HepG2 (cell line): ENCODE data around the gene LYPD3.

Source experiments
- AGO1 ChIP-seq: fragments of 200-400 bp; formaldehyde crosslinking; IDR thresholded peaks from 2 replicates; pipeline ENCODE4 v1.6.1; 2017; ENCODE audit warnings: mild to moderate bottlenecking, low read depth, low read length, moderate library complexity; ENCODE audit not compliant: poor library complexity, severe bottlenecking
- ATF2 ChIP-seq: sonication (generic); formaldehyde crosslinking; IDR thresholded peaks from 2 replicates; pipeline ENCODE4 v1.4.0; 2020; ENCODE audit warnings: missing genetic modification reagents
- CTCF ChIP-seq: sonication (generic); formaldehyde crosslinking; IDR thresholded peaks from 2 replicates; pipeline ENCODE4 v1.5.0; 2020; ENCODE audit warnings: mild to moderate bottlenecking, missing genetic modification reagents, moderate library complexity
- NCOA1 ChIP-seq: sonication (generic); formaldehyde crosslinking; IDR thresholded peaks from 2 replicates; pipeline ENCODE4 v1.9.0; 2021; ENCODE audit warnings: missing genetic modification reagents
- REPIN1 ChIP-seq: sonication (generic); formaldehyde crosslinking; IDR thresholded peaks from 2 replicates; pipeline ENCODE4 v1.8.0; 2022; ENCODE audit warnings: missing genetic modification reagents, low read depth, mild to moderate bottlenecking, borderline replicate concordance
- RFX1 ChIP-seq: fragments of 450-650 bp; IDR thresholded peaks from 2 replicates; pipeline ENCODE4 v1.6.1; 2017
- SALL2 ChIP-seq: sonication (generic); formaldehyde crosslinking; IDR thresholded peaks from 2 replicates; pipeline ENCODE4 v1.8.1; 2023; ENCODE audit warnings: mild to moderate bottlenecking, missing genetic modification reagents, inconsistent platforms
- ZBTB43 ChIP-seq: sonication (generic); formaldehyde crosslinking; conservative IDR thresholded peaks from 2 replicates; pipeline ENCODE4 v1.4.0; 2020; ENCODE audit warnings: missing genetic modification reagents
- ZNF224 ChIP-seq: sonication (generic); formaldehyde crosslinking; IDR thresholded peaks from 2 replicates; pipeline ENCODE4 v1.5.0; 2020; ENCODE audit warnings: mild to moderate bottlenecking, missing genetic modification reagents

- no peak for TF ChIP-seq REPIN1 (CRISPR knock-in tag)
- no peak for TF ChIP-seq ATF2
- TF ChIP-seq CTCF (CRISPR knock-in tag), result no peak
- TF ChIP-seq SALL2, result no peak
- TF ChIP-seq ZBTB43 (CRISPR knock-in tag), result no peak
- TF ChIP-seq RFX1, result no peak
- TF ChIP-seq NCOA1 (CRISPR knock-in tag), result no peak
- TF ChIP-seq ZNF224 (CRISPR knock-in tag), result no peak
- no peak for TF ChIP-seq AGO1
Measured at GRCh38 chr19:43462383-43462782, 3.0 kb downstream of the LYPD3 start.
